ELF-1 (cell line): ENCODE results near the gene SH3TC1.
A peak's percentile ranks its signal among the peaks of the same experiment; 100 is the strongest.

Experiments
- DNase-seq: peaks from one replicate; pipeline ENCODE4 v3.0.0-alpha.2; 2016; ENCODE audit warnings: low read depth, low spot score

The SH3TC1 gene

GRCh38 chr4:8274765-8275547 is 75.9 kb downstream of the SH3TC1 start:
- DNase-seq: peak; percentile 77

GRCh38 chr4:8275548-8275910 is 76.4 kb downstream of the SH3TC1 start:
- DNase-seq: no peak

GRCh38 chr4:8276358-8277240 is 77.5 kb downstream of the SH3TC1 start:
- no peak for DNase-seq

- DNase-seq: no peak
These were observed 78.4 kb downstream of the SH3TC1 start for GRCh38 chr4:8277356-8278008.

- DNase-seq: no peak
These were observed 78.9 kb downstream of the SH3TC1 start for GRCh38 chr4:8278009-8278395.

GRCh38 chr4:8278421-8279287 is 79.6 kb downstream of the SH3TC1 start:
- no peak for DNase-seq

- DNase-seq: no peak
These were observed 80.4 kb downstream of the SH3TC1 start for GRCh38 chr4:8279321-8280157.

- DNase-seq: no peak
These were observed 81.2 kb downstream of the SH3TC1 start for GRCh38 chr4:8280158-8280875.

GRCh38 chr4:8280876-8281440 is 81.9 kb downstream of the SH3TC1 start:
- DNase-seq: no peak

GRCh38 chr4:8281519-8282133 is 82.5 kb downstream of the SH3TC1 start:
- DNase-seq: no peak

GRCh38 chr4:8282134-8282641 is 83.1 kb downstream of the SH3TC1 start:
- no peak for DNase-seq

- DNase-seq: no peak
These were observed 83.7 kb downstream of the SH3TC1 start for GRCh38 chr4:8282742-8283141.

GRCh38 chr4:8283161-8283560 is 84.1 kb downstream of the SH3TC1 start:
- no peak for DNase-seq

- DNase-seq: peak; percentile 78
These were observed 84.6 kb downstream of the SH3TC1 start for GRCh38 chr4:8283631-8284121.

- DNase-seq: no peak
These were observed 85.3 kb downstream of the SH3TC1 start for GRCh38 chr4:8284391-8284790.

GRCh38 chr4:8285143-8285975 is 86.3 kb downstream of the SH3TC1 start:
- no peak for DNase-seq

- DNase-seq: no peak
These were observed 87.1 kb downstream of the SH3TC1 start for GRCh38 chr4:8285976-8286718.
